ENCODE results near the gene GSE1.

The GSE1 gene

GRCh38 chr16:85612801-85613603 is at the start of gene GSE1:
TSS of gene GSE1 (plus strand) at chr16:85613322. CDS start at chr16:85613392, 70 bp downstream.
- DNase-seq (ENCODE audit: low read depth in 2 of 2, low spot score in 1 of 2), result no peak

GRCh38 chr16:85563515-85564276 is 49.4 kb upstream of the GSE1 start:
- no peak for DNase-seq (ENCODE audit: low read depth in 2 of 2, low spot score in 1 of 2)

GRCh38 chr16:85564277-85565051 is 48.7 kb upstream of the GSE1 start:
- no peak for DNase-seq (ENCODE audit: low read depth in 2 of 2, low spot score in 1 of 2)

GRCh38 chr16:85565340-85565739 is 47.8 kb upstream of the GSE1 start:
- DNase-seq (ENCODE audit: low read depth in 2 of 2, low spot score in 1 of 2), result no peak

- DNase-seq (ENCODE audit: low read depth in 2 of 2, low spot score in 1 of 2), result no peak
Observed at GRCh38 chr16:85565801-85566526, 47.2 kb upstream of the GSE1 start.

GRCh38 chr16:85566561-85567100 is 46.5 kb upstream of the GSE1 start:
- no peak for DNase-seq (ENCODE audit: low read depth in 2 of 2, low spot score in 1 of 2)

GRCh38 chr16:85567101-85567866 is 45.8 kb upstream of the GSE1 start:
- no peak for DNase-seq (ENCODE audit: low read depth in 2 of 2, low spot score in 1 of 2)

GRCh38 chr16:85567935-85568334 is 45.2 kb upstream of the GSE1 start:
- DNase-seq (ENCODE audit: low read depth in 2 of 2, low spot score in 1 of 2), result no peak

- no peak for DNase-seq (ENCODE audit: low read depth in 2 of 2, low spot score in 1 of 2)
Observed at GRCh38 chr16:85568519-85568918, 44.6 kb upstream of the GSE1 start.

GRCh38 chr16:85569039-85569614 is 44.0 kb upstream of the GSE1 start:
- DNase-seq (ENCODE audit: low read depth in 2 of 2, low spot score in 1 of 2), result no peak

GRCh38 chr16:85569615-85570212 is 43.4 kb upstream of the GSE1 start:
- no peak for DNase-seq (ENCODE audit: low read depth in 2 of 2, low spot score in 1 of 2)

- no peak for DNase-seq (ENCODE audit: low read depth in 2 of 2, low spot score in 1 of 2)
Observed at GRCh38 chr16:85570213-85570734, 42.8 kb upstream of the GSE1 start.

GRCh38 chr16:85570735-85571562 is 42.2 kb upstream of the GSE1 start:
- no peak for DNase-seq (ENCODE audit: low read depth in 2 of 2, low spot score in 1 of 2)

- no peak for DNase-seq (ENCODE audit: low read depth in 2 of 2, low spot score in 1 of 2)
Observed at GRCh38 chr16:85571563-85571812, 41.6 kb upstream of the GSE1 start.

GRCh38 chr16:85571813-85572619 is 41.1 kb upstream of the GSE1 start:
- DNase-seq (ENCODE audit: low read depth in 2 of 2, low spot score in 1 of 2), result no peak

- DNase-seq (ENCODE audit: low read depth in 2 of 2, low spot score in 1 of 2), result no peak
Observed at GRCh38 chr16:85573045-85573695, 40.0 kb upstream of the GSE1 start.

Data from stimulated activated CD8-positive, alpha-beta memory T cell treated with anti-CD3 and anti-CD28 coated beads, Interleukin-4, amount 100 ng/mL, for 4 hours (primary cell).